HG03045 (cell line): ENCODE results near the gene PRMT2.
"Not testable (repeated sequence)": the region's sequence is repeated elsewhere in the genome, so short reads cannot be mapped to it uniquely, and the experiment has no call there.

ENCODE experiments used
- ATAC-seq: cut with Tn5 transposase; IDR thresholded peaks from one replicate; pipeline ENCODE4 v1.9.1; 2021; ENCODE audit warnings: mild to moderate bottlenecking, moderate library complexity; ENCODE audit not compliant: unreplicated experiment

The PRMT2 gene

DNA sequence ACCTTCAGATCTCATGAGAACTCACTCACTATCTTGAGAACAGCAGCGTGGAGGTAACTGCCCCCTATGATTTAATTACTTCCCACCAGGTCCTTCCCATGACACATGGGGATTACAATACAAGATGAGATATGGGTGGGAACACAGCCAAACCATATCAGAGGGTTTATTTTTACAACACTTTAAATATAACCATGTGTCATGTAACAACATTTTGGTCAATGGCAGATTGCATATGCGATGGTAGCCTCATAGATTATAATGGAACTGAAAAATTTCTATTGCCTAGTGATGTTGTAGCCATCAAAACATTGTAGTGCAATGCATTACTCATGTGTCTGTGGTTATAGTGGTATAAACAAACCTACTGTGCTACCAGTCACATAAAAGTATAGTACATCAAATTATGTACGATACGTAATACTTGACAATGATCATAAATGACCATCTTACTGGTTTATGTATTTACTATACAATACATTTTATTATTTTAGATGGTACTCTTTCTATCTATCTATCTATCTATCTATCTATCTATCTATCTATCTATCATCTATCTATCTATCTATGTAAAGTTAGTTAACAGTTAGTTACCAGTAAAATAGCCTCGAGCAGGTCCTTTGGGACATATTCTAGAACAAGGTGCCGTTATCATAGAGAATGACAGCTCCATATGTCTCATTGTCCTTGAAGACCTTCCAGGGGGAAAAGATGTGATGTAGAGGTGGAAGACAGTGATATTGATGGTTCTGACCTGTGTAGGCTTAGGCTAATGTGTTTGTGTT, 18.0 kb upstream of the PRMT2 start:
- no peak for ATAC-seq

DNA sequence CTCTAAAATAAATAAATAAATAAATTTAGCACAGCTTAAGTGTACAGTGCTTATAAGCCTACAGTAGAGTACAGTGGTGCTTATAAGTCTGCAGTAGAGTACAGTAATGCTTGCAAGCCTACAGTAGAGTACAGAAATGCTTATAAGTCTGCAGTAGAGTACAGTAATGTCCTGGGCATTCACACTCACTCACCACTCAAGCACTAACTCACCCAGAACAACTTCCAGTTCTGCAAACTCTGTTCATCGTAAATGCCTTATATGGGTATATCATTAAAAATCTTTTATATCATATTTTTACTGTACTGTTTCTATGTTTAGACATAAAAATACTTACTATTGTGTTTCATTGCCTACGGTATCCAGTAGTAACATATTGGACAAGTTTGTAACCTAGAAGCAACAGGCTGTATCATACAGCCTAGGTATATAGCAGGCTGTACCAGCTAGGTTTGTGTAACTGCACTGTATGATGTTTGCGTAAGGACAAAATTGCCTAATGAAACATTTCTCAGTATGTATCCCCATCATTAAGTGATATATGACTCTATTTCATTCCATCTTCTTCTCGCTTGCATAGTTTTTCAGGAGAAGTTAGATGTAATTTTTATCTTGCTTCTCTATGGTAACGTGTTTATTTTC, 16.6 kb upstream of the PRMT2 start:
- no peak for ATAC-seq

DNA sequence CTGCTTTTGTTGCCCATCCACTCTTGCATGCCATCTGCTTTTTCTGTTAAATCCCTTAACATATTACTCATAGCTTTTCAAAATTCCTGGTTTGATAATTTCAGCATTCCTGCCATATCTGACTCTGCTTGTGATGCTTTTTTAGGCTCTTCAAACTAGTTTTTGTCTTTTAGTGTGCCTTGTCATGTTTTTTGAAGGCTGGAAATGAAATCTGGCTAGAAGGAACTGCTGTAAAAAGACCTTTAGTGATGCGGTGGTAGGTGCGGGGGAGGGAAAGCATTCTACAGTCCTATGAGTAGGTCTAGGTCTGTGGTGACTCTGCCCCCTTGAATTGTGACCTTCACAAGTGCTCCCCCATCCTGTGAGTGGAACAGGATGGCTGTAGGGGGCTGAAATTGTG, 15.6 kb upstream of the PRMT2 start:
- no peak for ATAC-seq

DNA sequence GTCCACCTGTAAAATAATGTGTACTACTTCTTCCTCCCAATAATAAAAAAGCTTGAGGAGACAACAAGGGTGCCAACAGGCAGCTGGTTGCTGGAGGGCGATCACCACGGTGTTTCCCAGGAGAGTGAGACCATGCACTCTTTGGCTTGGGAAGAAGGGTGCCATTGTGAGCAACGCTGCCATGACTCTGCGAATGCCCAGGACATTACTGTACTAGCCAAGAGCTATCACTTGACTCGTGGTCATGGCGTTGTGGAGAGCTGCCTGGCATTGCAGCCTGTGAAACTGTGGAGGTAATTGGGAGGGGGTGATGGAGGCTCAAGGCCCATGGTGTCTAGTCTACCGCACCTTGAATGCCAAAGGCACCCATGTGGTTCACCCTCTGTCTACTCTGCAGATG, 14.6 kb upstream of the PRMT2 start:
- no peak for ATAC-seq

DNA sequence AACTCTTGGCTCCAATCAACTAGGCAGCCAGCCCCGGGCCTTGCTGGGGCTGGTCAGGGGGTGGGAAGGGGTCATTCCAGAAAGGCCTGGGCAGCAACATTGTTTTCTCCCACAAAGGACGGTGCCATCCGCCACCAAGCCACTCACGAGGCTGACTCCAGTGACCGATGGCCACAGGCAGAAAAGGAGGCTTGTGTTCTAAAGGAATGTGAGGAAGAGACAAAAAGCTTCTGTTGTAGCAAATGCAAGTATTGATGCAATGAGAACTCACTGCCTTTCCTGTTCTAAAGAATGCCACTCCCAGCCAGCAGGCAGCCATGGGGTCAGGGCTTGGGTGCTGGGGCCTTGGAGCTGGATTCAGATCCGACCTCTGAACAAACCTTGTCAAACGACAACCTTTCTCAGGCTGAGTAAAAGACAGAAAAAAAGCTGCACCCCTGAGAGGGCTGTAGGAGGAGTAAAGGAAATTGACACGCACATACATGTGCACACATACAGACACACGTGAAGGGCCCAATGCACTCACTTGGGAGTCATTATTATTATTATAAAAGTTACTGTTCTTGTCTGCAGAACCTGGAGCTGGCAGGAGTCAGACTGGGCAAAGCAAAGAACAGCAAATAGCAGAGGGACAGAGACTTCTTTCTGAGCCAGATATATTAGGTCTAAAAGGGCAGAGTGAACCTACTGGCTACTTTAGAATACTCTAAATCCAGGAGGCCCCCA, 13.9 kb upstream of the PRMT2 start:
- no peak for ATAC-seq

DNA sequence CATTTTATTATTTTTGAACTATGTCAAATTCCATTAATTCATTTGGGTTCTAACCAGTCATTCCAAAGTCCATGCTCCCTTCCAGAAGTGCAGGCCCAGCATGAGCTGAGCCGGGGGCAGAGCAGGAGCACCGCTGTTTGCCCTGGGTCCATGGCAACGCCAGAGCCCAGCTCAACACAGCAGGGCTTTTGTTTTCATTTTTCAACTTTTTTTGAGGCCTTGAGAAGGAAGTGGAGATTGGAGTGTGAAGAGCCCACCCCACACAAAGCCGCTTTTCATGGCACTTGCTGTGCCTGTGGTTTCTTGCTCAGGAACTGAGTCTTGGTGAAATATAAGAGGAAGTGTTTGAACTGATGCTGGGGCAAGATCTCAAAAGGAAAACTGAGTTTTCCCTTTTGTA, 13.2 kb upstream of the PRMT2 start:
- ATAC-seq, result no peak

DNA sequence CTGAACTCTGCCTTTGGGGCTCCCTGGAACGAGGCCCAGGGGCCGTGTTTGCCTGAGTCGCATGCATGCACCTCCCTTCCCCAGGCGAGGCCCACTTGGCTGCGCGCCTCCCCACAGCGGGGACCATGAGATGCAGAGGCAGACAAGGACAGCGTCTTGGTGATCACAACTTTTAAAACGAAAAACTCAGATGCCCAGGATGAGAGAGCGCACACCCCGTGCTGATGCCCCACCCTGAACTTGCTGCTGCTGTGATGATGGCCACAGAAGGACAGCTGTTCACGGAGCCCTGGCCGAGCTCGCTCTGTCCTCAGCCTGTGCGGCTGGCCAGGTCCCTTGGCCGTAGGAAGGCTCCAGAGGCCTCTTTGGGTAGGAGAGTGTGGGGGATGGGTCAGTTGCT, 11.4 kb upstream of the PRMT2 start:
- no peak for ATAC-seq

DNA sequence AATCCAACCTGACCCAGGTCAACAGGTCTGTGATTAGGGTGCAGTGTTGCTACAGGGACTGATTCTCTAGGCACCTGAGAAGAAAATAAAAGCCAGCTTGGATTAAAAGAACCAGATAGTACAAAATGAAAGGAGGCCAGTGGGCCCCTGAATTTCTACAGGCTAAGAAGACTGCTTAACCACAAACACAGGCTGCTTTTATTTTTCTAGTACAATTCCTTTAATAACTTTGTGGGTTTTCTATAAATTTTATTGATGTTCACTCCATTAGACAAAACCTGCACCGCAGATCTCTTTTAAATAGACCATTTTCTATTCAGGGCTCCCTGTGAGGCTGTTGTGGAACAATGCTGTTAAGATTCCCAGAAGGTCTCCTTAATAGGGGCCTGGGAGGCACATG, 9.7 kb upstream of the PRMT2 start:
- no peak for ATAC-seq

DNA sequence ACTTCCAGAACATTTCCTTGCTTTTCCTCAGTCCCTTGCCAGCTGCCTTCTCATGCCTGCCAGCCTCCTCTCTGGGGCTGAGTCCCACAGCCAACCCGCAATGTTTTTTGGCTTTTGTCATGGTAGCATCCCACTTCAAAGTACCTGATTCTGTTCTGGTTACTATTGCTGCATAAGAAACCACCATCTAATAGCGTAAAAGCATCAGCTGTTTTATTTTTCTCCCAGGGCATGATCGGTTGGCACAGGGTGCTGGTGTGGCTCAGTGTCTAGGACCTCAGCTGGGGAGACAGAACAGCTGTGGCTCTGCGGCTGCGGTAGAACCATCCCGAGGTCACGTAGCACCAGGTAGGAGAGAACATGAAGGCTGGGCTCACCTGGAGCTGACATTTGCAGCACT, 8.9 kb upstream of the PRMT2 start:
- no peak for ATAC-seq

DNA sequence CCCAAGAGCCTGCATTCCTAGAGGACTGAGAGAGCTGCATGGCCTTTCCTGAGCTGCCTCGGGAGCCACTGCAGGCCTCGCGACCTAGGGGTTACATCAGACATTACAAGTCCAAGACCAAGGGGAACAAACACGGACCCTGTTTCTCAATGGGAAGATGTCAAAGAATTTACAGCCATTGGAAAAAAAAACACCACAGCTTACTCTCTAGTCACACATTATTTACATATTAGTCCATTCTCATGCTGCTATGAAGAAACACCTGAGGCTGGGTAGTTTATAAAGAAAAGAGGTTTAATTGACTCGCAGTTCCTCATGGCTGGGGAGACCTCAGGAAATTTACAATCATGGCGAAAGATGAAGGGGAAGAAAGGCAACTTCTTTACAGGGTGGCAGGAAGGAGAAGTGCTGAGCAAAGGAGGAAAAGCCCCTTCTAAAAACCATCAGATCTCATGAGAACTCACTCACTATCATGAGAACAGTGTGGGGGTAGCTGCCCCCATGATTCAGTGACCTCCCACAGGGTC, 8.4 kb upstream of the PRMT2 start:
- ATAC-seq, result no peak

DNA sequence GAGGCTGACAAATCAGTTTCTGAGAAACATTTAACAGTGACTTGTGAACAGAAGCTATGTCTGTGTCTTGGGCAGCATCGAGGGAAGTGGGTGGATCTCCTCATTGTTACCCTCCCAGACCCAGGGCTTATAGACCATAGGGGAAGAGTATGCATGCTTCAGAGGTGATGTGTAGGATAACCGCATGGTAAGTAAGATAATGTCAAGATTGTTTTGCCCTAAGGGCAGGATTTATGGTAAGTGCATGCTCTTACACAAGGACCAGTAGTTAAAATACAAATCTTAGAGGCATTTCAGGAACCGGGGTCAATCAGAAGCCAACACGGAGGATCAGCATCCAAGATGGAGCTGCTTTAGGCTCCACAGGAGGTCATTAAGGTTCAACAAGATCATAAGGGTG, 7.7 kb upstream of the PRMT2 start:
- no peak for ATAC-seq

DNA sequence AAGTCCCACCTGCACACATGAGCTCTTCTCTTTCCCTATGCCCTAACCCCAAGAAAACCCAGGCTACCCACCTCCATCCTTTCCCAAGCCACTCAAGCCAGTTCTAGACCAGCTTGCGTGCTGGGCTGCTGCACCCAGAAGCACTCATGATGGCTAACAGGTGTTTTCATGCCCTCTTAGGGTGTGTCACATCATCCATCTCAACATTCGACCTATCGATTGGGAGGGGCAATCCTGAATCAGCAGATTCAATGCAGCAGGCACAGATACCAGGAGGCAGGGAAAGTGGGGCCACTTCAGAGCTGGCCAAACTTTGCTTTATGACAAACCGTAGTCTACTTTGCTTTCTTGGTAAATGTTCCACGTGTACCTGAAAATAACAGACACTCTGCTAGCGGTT, 6.6 kb upstream of the PRMT2 start:
- ATAC-seq, result no peak

DNA sequence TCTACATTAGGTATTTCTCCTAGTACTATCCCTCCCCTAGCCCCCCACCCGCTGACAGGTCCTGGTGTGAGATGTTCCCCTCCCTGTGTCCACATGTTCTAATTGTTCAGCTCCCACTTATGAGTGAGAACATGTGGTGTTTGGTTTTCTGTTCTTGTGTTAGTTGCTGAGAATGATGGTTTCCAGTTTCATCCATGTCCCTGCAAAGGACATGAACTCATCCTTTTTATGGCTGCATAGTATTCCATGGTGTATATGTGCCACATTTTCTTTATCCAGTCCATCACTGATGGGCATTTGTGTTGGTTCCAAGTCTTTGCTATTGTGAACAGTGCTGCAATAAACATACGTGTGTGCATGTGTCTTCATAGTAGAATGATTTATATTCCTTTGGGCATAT, 4.6 kb upstream of the PRMT2 start:
- not testable (repeated sequence) for ATAC-seq

DNA sequence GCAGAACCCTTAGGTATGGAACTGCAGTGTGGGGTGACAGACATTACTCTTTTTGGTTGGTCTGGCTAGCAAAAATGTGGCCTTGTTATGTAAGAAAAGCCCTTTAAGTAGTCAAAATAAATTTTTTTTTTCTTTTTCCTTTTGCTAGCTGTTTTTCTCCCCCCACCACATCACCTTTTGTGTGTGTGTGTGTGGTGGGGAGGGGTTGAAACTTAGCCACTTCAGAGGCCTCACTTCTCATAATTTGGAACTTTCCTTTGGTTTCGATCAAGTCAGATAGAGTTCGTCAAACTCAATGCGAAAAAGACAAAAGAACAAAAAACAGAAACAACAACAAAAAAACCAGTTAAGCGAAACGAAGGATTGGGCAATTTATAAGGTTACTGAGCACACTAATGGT, 1.9 kb upstream of the PRMT2 start:
- ATAC-seq, result no peak

DNA sequence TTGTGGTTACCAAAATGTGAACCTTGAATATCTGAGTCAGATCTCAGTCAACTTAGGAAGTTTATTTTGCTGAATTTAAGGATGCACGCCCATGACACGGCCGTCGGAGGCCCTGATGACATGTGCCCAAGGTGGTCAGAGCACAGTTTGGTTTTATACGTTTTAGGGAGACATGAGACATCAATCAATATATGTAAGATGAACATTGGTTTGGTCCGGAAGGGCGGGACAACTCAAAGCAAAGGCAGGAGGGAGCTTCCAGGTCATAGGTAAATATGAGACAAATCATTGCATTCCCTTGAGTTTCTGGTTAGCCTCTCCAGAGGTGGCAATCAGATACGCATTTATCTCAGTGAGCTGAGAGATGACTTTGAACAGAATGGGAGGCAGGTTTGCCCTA, 1.0 kb upstream of the PRMT2 start:
- ATAC-seq, result no peak

DNA sequence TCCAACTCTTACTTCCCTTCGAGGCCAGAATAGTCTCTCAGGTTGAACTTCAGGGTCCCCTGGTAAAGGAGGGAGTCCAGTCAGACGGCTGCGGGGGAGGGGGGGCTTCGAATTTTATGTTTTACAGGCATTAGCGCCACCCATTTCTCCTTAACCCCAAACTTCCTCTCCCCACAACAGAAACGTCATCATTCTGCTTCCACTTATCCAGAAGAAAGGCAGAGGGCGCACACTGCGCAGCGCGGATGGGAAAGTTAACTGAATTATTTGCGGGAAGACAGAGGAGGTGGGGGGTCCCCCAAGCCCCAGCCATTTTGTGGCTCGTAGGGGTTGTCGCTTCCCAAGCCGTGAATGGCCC, 529 bp upstream of the PRMT2 start:
- ATAC-seq, result peak; percentile 19

DNA sequence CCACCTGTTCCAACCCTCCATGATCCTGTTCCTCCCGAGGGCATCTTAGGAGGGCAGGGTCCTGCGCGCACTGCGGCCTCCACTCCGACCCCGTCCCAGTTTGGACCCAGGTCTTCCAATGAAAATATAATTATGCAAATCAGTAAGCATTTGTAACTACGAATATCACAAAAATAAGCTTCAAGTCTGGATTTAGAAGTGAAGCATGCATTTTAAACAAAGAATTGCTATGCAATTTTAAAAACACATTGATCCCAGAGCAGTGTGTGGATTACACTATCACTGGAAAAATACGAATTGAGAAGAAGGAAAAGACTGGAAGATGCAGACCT, 673 bp downstream of the PRMT2 start:
- ATAC-seq, result no peak

DNA sequence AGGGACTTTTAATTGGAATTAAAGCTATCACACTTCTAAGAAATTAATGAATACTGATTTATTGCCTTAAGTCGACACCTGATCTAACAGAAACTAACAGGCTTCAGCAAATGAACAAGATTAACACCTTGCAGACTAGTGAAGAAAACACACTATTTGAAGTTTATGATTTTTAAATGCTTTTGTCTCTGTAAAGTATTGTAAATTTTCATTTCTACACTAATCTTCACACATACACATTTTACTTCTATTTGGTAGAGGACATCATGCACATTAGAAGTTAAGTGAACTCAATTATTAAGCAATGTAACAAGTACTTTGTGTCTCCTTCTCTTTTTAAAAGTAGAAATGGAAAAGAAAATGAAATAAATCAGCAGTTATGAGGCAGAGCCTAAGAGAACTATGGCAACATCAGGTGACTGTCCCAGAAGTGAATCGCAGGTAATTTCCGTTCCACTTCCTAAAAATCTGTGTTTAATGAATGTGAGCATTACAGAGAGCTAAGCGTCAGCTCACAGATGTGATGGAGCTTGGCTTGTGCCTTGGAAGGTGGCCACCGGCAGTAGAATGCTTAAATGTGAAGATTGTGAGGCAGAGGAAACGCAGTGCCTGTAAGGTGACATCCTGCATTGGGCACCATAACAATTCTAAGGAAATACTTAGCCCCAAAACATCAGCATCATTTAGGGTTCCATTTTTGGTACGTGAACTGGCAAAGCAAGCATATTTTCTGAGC, 1.2 kb downstream of the PRMT2 start:
- no peak for ATAC-seq

DNA sequence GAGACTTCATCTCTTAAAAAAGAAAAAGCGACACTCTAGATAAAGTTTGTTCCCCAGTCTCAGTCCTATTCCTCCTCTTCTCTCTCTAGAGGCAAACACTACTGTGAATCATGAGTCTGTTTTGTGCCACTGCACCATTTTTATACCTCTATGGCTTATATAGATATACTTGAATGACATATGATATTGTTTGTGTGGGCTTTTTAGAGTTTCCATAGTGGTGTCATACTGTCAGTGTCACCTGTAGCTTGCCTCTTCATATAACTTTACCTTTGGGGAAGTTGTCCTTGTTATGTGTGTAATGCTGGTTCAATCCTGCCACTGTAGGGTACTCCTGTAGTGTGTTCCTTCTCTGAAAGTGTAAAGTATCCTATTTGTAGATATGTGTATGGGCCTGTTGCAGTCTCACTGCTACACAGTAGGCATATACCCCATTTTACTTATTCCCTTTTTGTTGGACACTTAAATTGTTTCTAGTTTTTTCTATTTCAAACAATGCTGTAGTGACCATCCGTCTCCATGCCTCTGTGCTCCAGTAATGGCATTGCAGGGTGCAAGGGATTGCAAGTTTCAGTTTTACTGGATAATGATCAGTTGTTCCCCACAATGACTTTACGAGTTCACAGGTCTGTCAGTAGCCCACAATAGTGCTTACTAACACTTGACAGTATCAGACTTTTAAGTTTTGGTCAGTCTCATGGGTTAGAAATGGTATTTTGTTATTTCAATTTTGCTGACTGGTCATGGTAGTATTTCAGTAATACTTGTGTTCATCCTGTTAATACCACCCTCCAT, 2.7 kb downstream of the PRMT2 start:
- no peak for ATAC-seq

DNA sequence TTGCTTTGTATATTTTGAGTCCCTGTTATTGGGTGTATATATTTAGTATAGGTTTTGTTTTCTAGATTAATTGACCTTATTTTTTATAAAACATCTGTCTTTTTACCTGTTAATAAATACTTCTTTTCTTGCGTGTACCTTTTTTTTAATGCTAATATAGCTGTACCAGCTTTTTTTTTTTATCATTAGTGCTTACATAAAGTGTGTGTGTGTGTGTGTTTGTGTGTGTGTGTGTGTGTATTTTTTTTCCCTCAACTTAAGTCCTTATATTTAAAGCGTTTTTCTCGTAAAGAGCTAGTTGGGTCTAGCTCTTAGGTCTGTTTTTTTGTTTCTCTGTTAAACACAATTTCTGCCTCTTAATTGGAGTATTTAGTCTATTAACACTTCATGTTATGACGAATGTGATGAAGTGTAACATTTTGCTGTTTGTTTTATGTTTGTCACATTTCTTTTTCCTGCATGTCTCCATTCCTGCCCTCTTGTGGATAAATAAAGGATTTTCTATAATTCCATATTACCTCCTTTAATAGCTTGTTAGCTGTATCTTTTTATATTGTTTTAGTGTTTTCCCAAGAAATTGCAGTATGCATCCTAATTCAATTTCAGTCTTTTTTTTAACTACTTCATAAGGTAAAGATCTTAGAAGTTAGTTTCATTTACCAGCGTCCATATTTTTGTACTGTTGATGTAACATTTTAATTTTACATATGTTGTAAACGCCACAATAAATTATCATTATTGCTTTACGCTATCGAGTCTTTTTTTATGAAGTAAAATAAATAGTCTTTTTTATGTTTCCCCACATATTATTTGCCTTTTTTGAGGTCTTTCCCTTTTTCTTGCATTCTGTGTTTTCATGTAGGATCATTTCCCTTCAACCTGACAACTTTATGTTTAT, 4.3 kb downstream of the PRMT2 start:
- no peak for ATAC-seq
